Muscle layer of colon (tissue), 2 donors: ENCODE measurements around the gene SWAP70.

Source experiments
- H3K27ac ChIP-seq: one replicate; pipeline ENCODE4 v1.7.0; 2013; ENCODE audit warnings: low read depth, mild to moderate bottlenecking, low read length, moderate library complexity
- H3K27me3 ChIP-seq, 2 donors: one replicate each; pipeline ENCODE4 v1.7.0; 2013; ENCODE audit warnings: low read length in 2 of 2, mild to moderate bottlenecking in 2 of 2; ENCODE audit not compliant: insufficient read depth in 2 of 2, control insufficient read depth in 1 of 2
- H3K36me3 ChIP-seq: one replicate; pipeline ENCODE4 v1.7.0; 2013; ENCODE audit warnings: mild to moderate bottlenecking, low read length; ENCODE audit not compliant: insufficient read depth
- H3K4me1 ChIP-seq: one replicate; pipeline ENCODE4 v1.7.0; 2013; ENCODE audit warnings: mild to moderate bottlenecking, low read length; ENCODE audit not compliant: insufficient read depth
- H3K4me3 ChIP-seq, 2 donors: one replicate each; pipeline ENCODE4 v1.7.0; 2013; ENCODE audit warnings: low read length in 2 of 2, low read depth in 1 of 2, mild to moderate bottlenecking in 1 of 2, moderate library complexity in 1 of 2
- H3K9ac ChIP-seq: one replicate; pipeline ENCODE4 v1.7.0; 2013; ENCODE audit warnings: low read length
- H3K9me3 ChIP-seq: one replicate; pipeline ENCODE4 v1.7.0; 2013; ENCODE audit warnings: mild to moderate bottlenecking, low read length
- donor health status: abdominal sarcoma.
- donor health status: Adenocarcinoma of cecum.

SWAP70 gene

DNA sequence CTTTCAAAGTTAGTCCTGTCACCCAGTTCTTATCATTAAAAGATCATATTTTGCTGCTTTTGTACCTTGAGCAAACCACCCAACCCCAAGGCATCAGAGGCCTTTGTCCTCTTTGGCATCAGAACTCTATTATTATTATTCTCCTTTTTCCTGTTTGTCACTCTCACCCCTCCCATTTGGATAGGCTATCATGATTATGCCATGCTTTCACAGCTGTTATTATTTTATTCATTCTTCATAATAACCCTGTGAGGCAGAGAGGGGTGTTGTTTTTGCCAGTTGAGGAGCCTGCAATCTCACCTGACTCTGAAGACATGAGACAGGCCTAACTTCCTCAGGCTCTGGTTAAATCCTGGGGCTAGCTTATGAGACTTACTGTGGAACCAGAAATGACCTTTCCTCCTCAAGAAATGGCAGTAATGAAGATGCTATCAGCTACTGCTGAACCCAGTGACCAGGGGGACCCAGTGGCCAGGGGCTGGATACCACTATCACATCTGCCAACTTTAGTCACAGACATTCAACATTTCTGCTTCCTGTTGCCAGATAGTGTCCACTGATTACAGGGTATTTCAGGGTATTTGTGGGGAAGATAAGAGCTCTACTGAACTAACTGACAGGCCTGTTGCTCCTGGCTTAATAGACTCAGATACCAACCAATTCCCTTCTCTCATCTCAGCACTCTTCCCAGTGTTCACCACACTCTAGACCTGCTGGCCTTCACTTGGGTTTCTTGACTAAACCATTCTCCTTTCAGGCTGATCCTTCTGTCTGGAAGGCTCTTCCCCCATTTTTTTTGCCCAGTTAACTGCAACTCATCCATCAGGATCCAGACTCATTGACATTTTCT, 11.8 kb upstream of the SWAP70 start:
- no peaks in the 10 kb centered on the region for H3K9me3 ChIP-seq
- no peak overlapping the region for H3K9ac ChIP-seq
- H3K27ac ChIP-seq = no peak overlapping the region
- H3K36me3 ChIP-seq = no peaks in the 10 kb centered on the region
- H3K27me3 ChIP-seq = no peaks in the 10 kb centered on the region
- no peaks in the 10 kb centered on the region for H3K4me1 ChIP-seq
- no peak overlapping the region for H3K4me3 ChIP-seq

DNA sequence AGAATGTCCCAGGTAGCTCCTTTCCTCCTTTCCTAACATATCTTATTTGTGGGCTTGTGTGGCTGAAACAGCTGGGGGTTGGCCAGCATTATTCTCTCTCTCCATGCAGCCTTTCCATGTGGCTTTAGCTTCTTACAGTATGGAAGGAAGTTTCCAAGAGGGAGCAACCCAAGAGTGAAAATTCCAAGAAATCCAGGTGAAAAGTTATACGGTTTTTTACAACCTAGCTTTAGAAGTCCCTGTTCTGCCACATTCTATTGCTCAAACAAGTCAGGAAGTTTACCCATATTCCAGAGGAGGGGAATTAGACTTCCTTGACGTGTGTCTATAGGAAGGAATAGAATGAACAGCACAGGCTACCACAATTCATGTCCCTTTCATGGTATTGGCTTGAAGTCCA, 10.0 kb upstream of the SWAP70 start:
- no peak overlapping the region for H3K27ac ChIP-seq
- no peaks in the 10 kb centered on the region for H3K4me1 ChIP-seq
- no peak overlapping the region for H3K4me3 ChIP-seq
- H3K27me3 ChIP-seq = no peaks in the 10 kb centered on the region
- no peaks in the 10 kb centered on the region for H3K9me3 ChIP-seq
- H3K9ac ChIP-seq = no peak overlapping the region
- H3K36me3 ChIP-seq = no peaks in the 10 kb centered on the region

DNA sequence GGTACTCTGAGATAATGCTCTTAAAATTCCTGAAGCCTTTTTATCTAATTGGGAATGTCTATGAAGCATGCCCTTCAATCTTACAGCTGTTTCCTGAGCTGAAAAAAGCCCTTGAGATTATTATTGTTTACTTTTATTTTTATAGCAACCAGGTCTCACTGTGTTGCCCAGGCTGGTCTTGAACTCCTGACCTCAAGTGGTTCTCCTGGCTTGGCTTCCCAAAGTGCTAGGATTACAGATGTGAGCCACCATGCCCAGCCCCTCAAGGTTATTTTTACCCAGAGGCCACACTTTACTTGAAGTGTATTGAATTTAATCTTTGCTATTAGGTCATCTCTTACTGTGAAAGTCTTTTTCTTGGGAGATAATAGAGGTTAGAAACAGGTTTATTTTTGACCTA, 7.0 kb upstream of the SWAP70 start:
- Histone ChIP-seq H3K27me3 (no peaks in the 10 kb centered on the region), H3K36me3 (no peaks in the 10 kb centered on the region), H3K9me3 (no peaks in the 10 kb centered on the region), H3K9ac (no peak overlapping the region), H3K4me3 (no peak overlapping the region), H3K27ac (no peak overlapping the region), H3K4me1 (no peaks in the 10 kb centered on the region)

DNA sequence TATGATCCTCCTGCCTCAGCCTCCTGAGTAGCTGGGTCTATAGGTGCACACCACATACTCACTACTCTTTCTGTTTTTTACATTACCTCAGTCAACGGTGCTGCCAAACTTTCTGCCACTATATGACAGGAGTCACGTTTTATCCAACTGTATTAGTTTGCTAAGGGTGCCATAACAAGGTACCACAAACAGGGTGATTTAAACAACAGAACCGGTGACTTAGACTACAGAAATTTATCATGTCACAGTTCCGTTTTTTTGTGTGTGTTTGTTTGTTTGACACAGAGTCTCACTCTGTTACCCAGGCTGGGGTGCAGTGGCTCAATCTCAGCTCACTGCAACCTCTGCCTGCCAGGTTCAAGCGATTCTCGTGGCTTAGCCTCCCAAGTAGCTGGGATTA, 6.3 kb upstream of the SWAP70 start:
- Histone ChIP-seq H3K4me3 (no peak overlapping the region), H3K9ac (no peak overlapping the region), H3K9me3 (no peaks in the 10 kb centered on the region), H3K36me3 (no peaks in the 10 kb centered on the region), H3K27ac (no peak overlapping the region), H3K27me3 (no peaks in the 10 kb centered on the region), H3K4me1 (no peaks in the 10 kb centered on the region)

DNA sequence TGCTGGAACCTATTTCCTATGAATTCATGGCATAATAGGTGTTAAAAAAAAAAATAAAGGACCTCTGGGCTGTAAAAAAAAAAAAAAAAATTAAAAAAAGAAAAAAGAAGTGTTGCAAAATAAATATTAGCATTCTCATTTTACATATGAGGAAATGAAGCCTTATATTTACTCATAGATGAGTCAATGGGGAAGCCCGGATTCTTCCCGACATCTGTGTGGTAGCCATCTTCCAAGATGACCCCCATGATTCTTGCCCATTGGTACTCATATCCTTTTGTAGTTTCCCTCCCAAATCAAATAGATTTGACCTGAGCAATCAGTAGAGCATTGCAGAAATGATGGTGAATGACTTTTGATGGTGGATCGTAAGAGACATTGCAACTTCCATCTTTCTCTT, 3.0 kb upstream of the SWAP70 start:
- no peak overlapping the region for H3K9ac ChIP-seq
- H3K4me3 ChIP-seq = no peak overlapping the region
- no peaks in the 10 kb centered on the region for H3K36me3 ChIP-seq
- no peaks in the 10 kb centered on the region for H3K4me1 ChIP-seq
- H3K27me3 ChIP-seq = no peaks in the 10 kb centered on the region
- no peaks in the 10 kb centered on the region for H3K9me3 ChIP-seq
- no peak overlapping the region for H3K27ac ChIP-seq

DNA sequence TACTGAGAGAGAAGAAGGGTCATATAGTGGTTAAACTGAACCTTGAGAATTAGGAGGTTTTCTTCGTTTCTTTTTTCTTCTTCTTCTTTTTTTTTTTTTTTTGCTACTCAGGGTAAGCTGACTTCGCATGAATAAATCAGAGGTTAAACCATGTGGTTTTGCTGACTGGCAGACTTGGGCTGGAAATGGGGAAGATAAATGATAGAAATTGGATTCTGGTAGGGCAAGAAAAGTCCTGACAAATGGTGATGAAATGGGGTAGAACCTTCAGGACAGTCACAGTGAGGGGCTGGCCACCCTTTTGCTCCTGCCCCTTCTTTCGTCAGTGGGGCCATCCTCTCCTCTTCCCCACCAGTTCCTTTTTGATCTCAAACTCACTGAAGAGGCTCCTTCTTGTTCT, 1.6 kb upstream of the SWAP70 start:
- Histone ChIP-seq H3K27ac (no peak overlapping the region), H3K9me3 (no peaks in the 10 kb centered on the region), H3K4me3 (no peak overlapping the region), H3K36me3 (no peaks in the 10 kb centered on the region), H3K27me3 (no peaks in the 10 kb centered on the region), H3K4me1 (no peaks in the 10 kb centered on the region), H3K9ac (no peak overlapping the region)

DNA sequence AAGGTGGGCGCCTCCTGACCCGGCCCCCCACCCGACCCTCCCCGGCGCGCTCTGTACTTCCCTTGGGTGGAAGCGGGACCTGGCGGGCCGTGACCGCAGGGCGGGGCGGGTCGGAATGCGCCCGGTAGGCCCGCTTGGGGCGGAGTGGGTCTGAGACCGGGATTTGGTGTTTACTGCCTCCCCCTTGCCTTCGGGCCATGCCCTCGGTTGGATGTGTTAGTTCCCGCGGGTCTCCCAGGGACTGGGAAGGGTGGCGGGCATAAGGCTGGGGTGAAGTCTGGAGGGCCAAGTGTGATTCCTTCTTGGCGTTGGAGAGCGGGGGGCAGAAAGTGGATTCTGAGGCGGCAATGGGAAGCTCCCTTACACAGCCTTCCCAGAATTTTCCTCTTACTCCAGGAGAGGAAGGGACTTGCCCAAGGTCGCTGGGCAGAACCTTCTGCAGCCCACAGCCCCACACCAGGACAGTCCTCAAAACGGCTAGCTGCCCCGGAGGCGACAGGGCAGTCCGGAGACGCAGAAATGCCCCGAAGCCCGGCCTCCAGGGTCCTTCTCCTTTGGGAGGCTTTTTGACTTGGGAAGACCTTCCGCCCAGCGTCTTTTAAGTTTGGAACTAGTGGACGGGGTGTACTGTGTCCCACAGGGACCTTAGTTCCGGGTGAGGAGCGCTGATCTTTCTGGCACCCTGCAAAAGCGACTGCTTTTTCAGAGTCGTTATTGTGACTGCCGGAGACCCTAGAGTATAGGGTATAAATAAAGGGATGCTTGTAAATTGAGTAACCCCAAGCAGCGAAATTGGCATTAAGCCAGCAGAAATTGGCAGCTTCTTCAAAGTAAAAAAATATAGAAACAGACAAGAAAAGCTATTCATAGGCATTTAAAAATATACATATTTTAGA, 647 bp downstream of the SWAP70 start:
- Histone ChIP-seq H3K27me3 (no peaks in the 10 kb centered on the region), H3K4me3 (peak overlapping the region; percentile 94 to 97), H3K4me1 (no peaks in the 10 kb centered on the region), H3K36me3 (no peaks in the 10 kb centered on the region), H3K9ac (peak overlapping the region; percentile 70), H3K9me3 (no peaks in the 10 kb centered on the region), H3K27ac (peak overlapping the region; percentile 77)

DNA sequence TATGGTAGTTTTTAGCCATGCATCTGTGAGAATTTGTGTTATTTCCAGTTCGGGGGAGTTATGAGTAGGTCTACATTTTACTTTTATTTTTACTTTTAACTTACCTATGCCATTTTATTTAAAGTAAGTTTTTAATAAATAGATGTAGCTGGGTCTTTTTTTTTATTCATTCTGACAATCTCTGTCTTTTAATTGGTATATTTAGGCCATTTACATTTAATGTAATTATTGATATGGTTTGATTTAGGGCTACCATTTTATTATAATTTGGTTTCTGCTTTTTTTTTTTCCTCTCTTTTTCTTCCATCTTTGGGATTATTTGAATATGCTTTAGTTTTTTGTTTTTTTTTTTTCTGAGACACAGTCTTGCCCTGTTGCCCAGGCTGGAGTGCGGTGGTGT, 1.9 kb downstream of the SWAP70 start:
- H3K27ac ChIP-seq = no peak overlapping the region
- H3K4me1 ChIP-seq = no peaks in the 10 kb centered on the region
- H3K4me3 ChIP-seq = no peak overlapping the region
- no peaks in the 10 kb centered on the region for H3K9me3 ChIP-seq
- H3K9ac ChIP-seq = no peak overlapping the region
- no peaks in the 10 kb centered on the region for H3K36me3 ChIP-seq
- H3K27me3 ChIP-seq = no peaks in the 10 kb centered on the region

DNA sequence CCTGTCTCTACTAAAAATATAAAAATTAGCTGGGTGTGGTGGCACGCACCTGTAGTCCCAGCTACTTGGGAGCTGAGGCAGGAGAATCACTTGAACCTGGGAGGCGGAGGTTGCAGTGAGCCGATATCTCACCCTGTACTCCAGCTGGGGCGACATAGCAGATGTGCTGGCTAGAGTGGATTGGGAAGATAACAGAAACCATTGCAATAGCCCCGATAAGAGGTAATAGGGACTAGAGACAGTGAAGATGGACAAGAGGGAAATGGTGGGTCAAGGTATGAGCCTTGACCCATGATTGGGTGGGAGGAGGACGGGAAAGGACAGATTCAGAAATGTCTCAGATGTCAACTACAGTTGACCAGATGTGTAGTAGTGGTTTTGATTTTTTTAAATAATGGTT, 6.1 kb downstream of the SWAP70 start:
- H3K9me3 ChIP-seq = no peaks in the 10 kb centered on the region
- no peak overlapping the region for H3K27ac ChIP-seq
- H3K27me3 ChIP-seq = no peaks in the 10 kb centered on the region
- no peak overlapping the region for H3K4me3 ChIP-seq
- H3K36me3 ChIP-seq = no peaks in the 10 kb centered on the region
- no peak overlapping the region for H3K9ac ChIP-seq
- no peaks in the 10 kb centered on the region for H3K4me1 ChIP-seq

DNA sequence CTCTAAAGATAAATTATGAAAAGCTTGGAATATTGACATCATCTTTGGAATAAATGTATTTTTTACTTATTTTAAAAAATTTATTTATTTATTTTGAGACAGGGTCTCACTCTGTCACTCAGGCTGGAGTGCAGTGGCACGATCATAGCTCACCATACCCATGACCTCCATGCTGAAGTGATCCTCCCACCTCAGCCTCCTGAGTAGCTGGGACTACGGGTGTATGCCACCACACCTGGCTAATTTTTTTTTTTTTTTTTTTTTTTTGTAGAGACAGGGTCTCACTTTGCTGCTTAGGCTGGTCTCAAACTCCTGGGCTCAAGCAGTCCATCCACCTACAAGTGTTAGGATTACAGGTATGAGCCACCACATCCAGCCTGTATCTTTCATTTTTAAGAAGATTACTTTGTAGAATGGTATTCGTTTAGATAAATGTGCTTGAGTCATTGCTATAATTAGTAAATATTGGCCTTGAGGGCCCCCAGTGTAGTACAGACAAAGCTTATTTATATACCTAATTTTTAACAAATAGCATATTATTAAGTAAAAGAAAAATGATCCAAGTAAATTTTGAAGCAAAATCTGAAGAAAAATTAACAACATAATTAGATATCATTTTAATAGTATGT, 8.5 kb downstream of the SWAP70 start:
- no peaks in the 10 kb centered on the region for H3K27me3 ChIP-seq
- H3K9ac ChIP-seq = no peak overlapping the region
- H3K27ac ChIP-seq = no peak overlapping the region
- H3K36me3 ChIP-seq = no peaks in the 10 kb centered on the region
- no peaks in the 10 kb centered on the region for H3K9me3 ChIP-seq
- no peaks in the 10 kb centered on the region for H3K4me1 ChIP-seq
- no peak overlapping the region for H3K4me3 ChIP-seq

DNA sequence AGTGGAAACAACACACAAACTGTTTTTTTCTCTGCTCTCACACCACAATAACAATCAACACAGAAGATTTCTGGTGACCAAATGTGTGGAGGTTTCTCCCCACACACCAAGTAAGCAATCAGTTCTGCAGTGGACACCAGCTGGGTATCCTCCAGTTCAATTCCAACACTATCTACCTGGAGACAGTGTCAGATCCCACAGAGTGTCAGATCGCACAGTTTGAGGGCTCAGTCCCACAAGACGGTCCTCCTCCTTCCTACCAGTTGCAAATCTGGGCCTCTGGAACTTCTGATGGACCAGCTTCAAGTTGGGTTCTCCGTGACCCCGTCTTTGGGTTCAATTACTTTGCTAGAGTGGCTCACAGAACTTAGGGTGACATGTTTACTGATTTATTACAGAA, 9.0 kb downstream of the SWAP70 start:
- no peak overlapping the region for H3K4me3 ChIP-seq
- H3K27me3 ChIP-seq = no peaks in the 10 kb centered on the region
- H3K9me3 ChIP-seq = no peaks in the 10 kb centered on the region
- H3K9ac ChIP-seq = no peak overlapping the region
- H3K36me3 ChIP-seq = no peaks in the 10 kb centered on the region
- H3K27ac ChIP-seq = no peak overlapping the region
- H3K4me1 ChIP-seq = no peaks in the 10 kb centered on the region
